HG03095 (cell line): Measurements from ENCODE around the gene DIP2C.

Experiments used
- ATAC-seq: cut with Tn5 transposase; IDR thresholded peaks from one replicate; pipeline ENCODE4 v1.9.1; 2021; ENCODE audit warnings: moderate library complexity; ENCODE audit not compliant: unreplicated experiment

DIP2C gene

DNA sequence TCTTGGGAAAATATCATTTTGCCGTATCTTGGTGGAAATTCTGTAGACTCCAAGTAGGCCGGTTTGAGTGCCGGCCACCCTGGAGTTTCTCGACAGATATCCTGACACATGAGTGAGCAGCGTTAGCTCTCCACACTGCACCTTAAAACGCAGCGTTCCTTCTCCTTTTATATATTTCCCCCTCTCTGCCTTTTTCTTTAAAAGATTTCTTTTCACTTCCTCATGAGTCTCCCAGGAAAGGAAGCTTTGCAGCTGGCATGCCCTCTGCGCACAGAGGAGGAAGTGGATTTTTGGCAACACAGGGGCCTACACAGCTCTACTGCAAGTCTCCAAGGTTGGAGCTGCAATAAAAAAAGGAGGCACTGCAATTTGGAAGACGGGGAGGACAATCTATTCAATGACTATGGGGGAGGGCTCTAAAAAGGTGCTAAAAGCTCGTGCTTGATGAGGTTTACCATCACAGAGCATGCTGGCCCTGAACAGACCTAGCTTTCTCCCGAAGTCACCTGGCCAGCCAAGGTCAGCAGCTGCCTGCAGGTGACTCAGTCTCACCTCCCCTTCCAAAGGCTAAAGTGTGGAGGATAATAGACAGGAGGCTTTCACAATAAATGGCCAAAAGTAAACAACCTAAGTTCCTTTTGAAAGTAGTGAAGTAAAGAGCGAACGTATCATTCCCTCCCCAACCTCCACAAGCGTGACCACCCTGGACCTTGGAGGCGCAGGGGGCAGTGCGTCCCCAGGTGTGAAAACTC is 301.4 kb downstream of the DIP2C start:
- ATAC-seq, result no peak

GRCh38 chr10:387593-387891 is 301.9 kb downstream of the DIP2C start:
- no peak for ATAC-seq

DNA sequence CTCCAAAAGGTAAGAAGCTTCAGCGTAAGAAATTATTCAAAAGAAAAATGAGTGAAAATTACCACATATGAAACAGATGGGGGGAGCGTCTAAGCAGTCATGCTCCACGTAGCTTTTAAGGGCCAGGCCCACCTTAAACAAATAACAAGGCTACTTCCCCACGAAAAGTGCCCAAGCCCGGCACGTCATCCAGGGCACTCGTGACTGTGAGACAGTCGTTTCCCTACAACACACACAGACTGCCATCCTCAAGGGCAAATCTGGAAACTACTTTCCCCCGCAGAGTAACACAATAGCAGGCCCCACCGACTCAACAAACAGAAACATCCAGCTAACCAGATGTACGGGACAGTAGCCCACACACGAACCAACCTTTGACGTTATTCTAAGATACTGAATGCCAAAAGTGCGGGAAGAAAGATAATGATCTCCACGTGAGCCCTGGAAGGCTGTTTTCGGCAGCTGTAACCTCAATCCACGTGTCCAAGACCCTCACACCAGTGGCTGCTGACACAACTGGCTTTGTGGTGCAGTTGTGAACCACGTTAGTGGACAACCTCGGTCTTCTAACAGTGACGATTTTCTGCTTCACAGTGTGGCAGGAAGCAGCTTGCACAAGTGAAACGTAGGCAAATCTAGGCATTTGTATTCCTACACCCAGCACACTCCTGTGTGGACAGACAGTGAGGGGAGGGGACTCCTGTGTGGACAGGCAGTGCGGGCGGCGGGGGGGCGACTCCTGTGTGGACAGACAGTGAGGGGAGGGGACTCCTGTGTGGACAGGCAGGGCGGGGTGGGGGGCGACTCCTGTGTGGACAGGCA is 302.5 kb downstream of the DIP2C start:
- no peak for ATAC-seq

GRCh38 chr10:385571-386300 is 303.7 kb downstream of the DIP2C start:
- no peak for ATAC-seq

- no peak for ATAC-seq
Observed at GRCh38 chr10:384538-385305, 304.7 kb downstream of the DIP2C start.

GRCh38 chr10:383519-383918 is 305.9 kb downstream of the DIP2C start:
- no peak for ATAC-seq

GRCh38 chr10:381805-382204 is 307.7 kb downstream of the DIP2C start:
- no peak for ATAC-seq

DNA sequence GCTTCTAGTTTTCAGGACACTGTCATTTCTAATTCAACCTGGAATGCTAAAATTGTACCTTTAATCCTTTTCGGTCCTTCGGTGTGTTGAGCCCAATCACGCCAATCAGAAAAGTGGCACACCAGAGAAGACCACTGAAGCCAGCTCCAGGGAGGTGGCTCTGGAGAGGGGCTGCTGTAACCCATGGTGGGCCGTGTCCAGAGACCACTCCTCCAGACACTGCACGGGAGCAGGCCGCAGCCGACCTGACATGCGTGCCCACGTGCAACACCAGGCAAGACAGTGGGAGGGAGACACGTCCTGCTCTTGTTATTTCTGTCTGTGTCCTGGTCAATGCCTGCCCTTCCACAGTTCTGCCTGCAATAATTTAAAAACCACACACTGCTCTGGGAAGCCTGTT is 308.1 kb downstream of the DIP2C start:
- no peak for ATAC-seq

- no peak for ATAC-seq
Observed at GRCh38 chr10:380313-380940, 309.0 kb downstream of the DIP2C start.

GRCh38 chr10:378930-379704 is 310.4 kb downstream of the DIP2C start:
- ATAC-seq, result no peak

GRCh38 chr10:378230-378929 is 311.1 kb downstream of the DIP2C start:
- ATAC-seq, result no peak

DNA sequence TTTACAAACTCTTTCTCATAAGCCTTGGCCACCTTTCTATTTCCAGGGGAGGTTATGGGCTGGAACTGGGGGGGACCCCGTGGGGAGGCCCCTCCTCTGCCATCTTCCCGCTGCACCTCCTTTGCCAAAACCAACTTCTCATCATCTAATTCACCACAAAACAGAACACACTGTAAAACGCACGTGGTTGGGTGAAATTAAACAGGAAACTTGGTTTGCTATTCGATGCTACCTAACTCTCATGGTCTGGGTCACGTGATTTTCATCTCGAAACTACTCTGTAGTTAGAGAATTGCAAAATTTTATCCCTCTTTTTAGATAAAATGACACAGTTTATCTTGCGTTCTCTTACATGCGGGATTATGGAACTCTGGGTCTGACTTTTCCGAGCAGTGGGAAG is 312.2 kb downstream of the DIP2C start:
- no peak for ATAC-seq

- no peak for ATAC-seq
Observed at GRCh38 chr10:375815-376505, 313.5 kb downstream of the DIP2C start.

GRCh38 chr10:374354-374753 is 315.1 kb downstream of the DIP2C start:
- ATAC-seq, result no peak

- ATAC-seq, result no peak
Observed at GRCh38 chr10:373526-374309, 315.8 kb downstream of the DIP2C start.

GRCh38 chr10:373015-373414 is 316.5 kb downstream of the DIP2C start:
- no peak for ATAC-seq

GRCh38 chr10:372566-372965 is 316.9 kb downstream of the DIP2C start:
- no peak for ATAC-seq

GRCh38 chr10:371515-371914 is 318.0 kb downstream of the DIP2C start:
- ATAC-seq, result no peak
